H9 (cell line): ENCODE data around the gene SPECC1L. TPM values are rescaled to one million over a fixed set of nuclear protein-coding genes. Genes with fewer than 3 reads are reported as not detected.
A peak's percentile ranks its signal among the peaks of the same experiment; 100 is the strongest.

Experiments
- DNase-seq: peaks from one replicate; pipeline ENCODE4 v3.0.0-alpha.2; 2017
- H2AFZ ChIP-seq: one replicate; pipeline ENCODE4 v1.6.1; 2013; ENCODE audit warnings: mild to moderate bottlenecking, low read length, control low read depth, moderate library complexity
- H2AK5ac ChIP-seq: 2 replicates; pipeline ENCODE4 v1.6.1; 2013; ENCODE audit warnings: low read length, control low read depth, mixed read lengths; ENCODE audit not compliant: insufficient read length
- H2BK120ac ChIP-seq: one replicate; pipeline ENCODE4 v1.6.1; 2013; ENCODE audit warnings: low read depth, mild to moderate bottlenecking, low read length, control low read depth, inconsistent platforms; ENCODE audit not compliant: poor library complexity, severe bottlenecking
- H2BK12ac ChIP-seq: 2 replicates; pipeline ENCODE4 v1.6.1; 2013; ENCODE audit warnings: low read length, control low read depth, mixed read lengths, low read depth; ENCODE audit not compliant: insufficient read length
- H2BK15ac ChIP-seq: 2 replicates; pipeline ENCODE4 v1.6.1; 2013; ENCODE audit warnings: low read depth, low read length, control low read depth
- H2BK20ac ChIP-seq: one replicate; pipeline ENCODE4 v1.6.1; 2013; ENCODE audit warnings: low read depth, mild to moderate bottlenecking, low read length, control low read depth, inconsistent platforms; ENCODE audit not compliant: poor library complexity, severe bottlenecking
- H2BK5ac ChIP-seq: 2 replicates; pipeline ENCODE4 v1.6.1; 2013; ENCODE audit warnings: low read length, control low read depth, mixed read lengths; ENCODE audit not compliant: insufficient read length
- H3K14ac ChIP-seq: 2 replicates; pipeline ENCODE4 v1.6.1; 2013; ENCODE audit warnings: low read length, control low read depth; ENCODE audit not compliant: insufficient read depth
- H3K18ac ChIP-seq: 2 replicates; pipeline ENCODE4 v1.6.1; 2013; ENCODE audit warnings: low read depth, mild to moderate bottlenecking, mixed read lengths, low read length, control low read depth; ENCODE audit not compliant: insufficient read length
- H3K23ac ChIP-seq: 2 replicates; pipeline ENCODE4 v1.6.1; 2013; ENCODE audit warnings: low read length, control low read depth, mixed read lengths, low read depth; ENCODE audit not compliant: insufficient read length
- H3K23me2 ChIP-seq: 2 replicates; pipeline ENCODE4 v1.6.1; 2013; ENCODE audit warnings: low read depth, mild to moderate bottlenecking, mixed read lengths, low read length, control low read depth; ENCODE audit not compliant: insufficient read length, poor library complexity, severe bottlenecking
- H3K27ac ChIP-seq: 2 replicates; pipeline ENCODE4 v1.5.1; 2013; ENCODE audit warnings: low read length, control low read depth, mixed read lengths, low read depth; ENCODE audit not compliant: insufficient read length
- H3K27me3 ChIP-seq: 2 replicates; pipeline ENCODE4 v1.6.1; 2013; ENCODE audit warnings: low read length, control low read depth, inconsistent platforms; ENCODE audit not compliant: insufficient read depth
- H3K4ac ChIP-seq: 2 replicates; pipeline ENCODE4 v1.6.1; 2013; ENCODE audit warnings: low read depth, mild to moderate bottlenecking, control low read depth, inconsistent platforms, low read length, moderate library complexity
- H3K4me1 ChIP-seq: 2 replicates; pipeline ENCODE4 v1.6.1; 2013; ENCODE audit warnings: low read length, control low read depth, inconsistent platforms; ENCODE audit not compliant: insufficient read depth
- H3K4me2 ChIP-seq: 2 replicates; pipeline ENCODE4 v1.6.1; 2013; ENCODE audit warnings: low read length, control low read depth, mixed read lengths; ENCODE audit not compliant: insufficient read length, insufficient read depth
- H3K56ac ChIP-seq: 2 replicates; pipeline ENCODE4 v1.6.1; 2013; ENCODE audit warnings: low read depth, mild to moderate bottlenecking, mixed read lengths, low read length, control low read depth; ENCODE audit not compliant: insufficient read length
- H3K79me1 ChIP-seq: 2 replicates; pipeline ENCODE4 v1.6.1; 2013; ENCODE audit warnings: low read depth, mild to moderate bottlenecking, moderate library complexity, low read length, control low read depth, inconsistent platforms; ENCODE audit not compliant: insufficient read depth, poor library complexity, severe bottlenecking
- H3K79me2 ChIP-seq: 2 replicates; pipeline ENCODE4 v1.6.1; 2013; ENCODE audit warnings: low read length, control low read depth, inconsistent platforms; ENCODE audit not compliant: insufficient read depth
- H3K9ac ChIP-seq: 2 replicates; pipeline ENCODE4 v1.6.1; 2013; ENCODE audit warnings: low read length, control low read depth, mixed read lengths; ENCODE audit not compliant: insufficient read length; ENCODE audit errors: extremely low read depth
- H3K9me3 ChIP-seq: one replicate; pipeline ENCODE4 v1.6.1; 2013; ENCODE audit warnings: low read depth, low read length, inconsistent platforms; ENCODE audit not compliant: control insufficient read depth
- H3T11ph ChIP-seq: one replicate; pipeline ENCODE4 v1.6.1; 2013; ENCODE audit warnings: mild to moderate bottlenecking, low read length, control low read depth, inconsistent platforms
- H4K20me1 ChIP-seq: one replicate; pipeline ENCODE4 v1.6.1; 2013; ENCODE audit not compliant: control insufficient read depth, insufficient read length, insufficient read depth
- H4K5ac ChIP-seq: 2 replicates; pipeline ENCODE4 v1.6.1; 2013; ENCODE audit warnings: low read depth, mild to moderate bottlenecking, mixed read lengths, low read length, control low read depth; ENCODE audit not compliant: insufficient read length
- H4K8ac ChIP-seq: replicated peaks from 2 replicates; pipeline ENCODE4 v1.6.1; 2013; ENCODE audit warnings: low read length, control low read depth, mixed read lengths, low read depth; ENCODE audit not compliant: insufficient read length
- H4K91ac ChIP-seq: 2 replicates; pipeline ENCODE4 v1.6.1; 2013; ENCODE audit warnings: low read depth, mild to moderate bottlenecking, moderate library complexity, mixed read lengths, low read length, control low read depth; ENCODE audit not compliant: insufficient read length
- H3K27ac Mint-ChIP-seq, 3 experiments: 2 replicates in 2 of 3; 3 replicates in 1 of 3; pipeline ENCODE4 v1.8.0; 2020 to 2021; ENCODE audit warnings: mixed read lengths in 3 of 3, mild to moderate bottlenecking in 1 of 3, moderate library complexity in 1 of 3
- H3K27me3 Mint-ChIP-seq: 2 replicates; pipeline ENCODE4 v1.8.0; 2021; ENCODE audit warnings: low read depth, mild to moderate bottlenecking, moderate library complexity, mixed read lengths
- H3K36me3 Mint-ChIP-seq, 3 experiments: 2 replicates in 2 of 3; 3 replicates in 1 of 3; pipeline ENCODE4 v1.8.0; 2020 to 2021; ENCODE audit warnings: low read depth in 3 of 3, mixed read lengths in 3 of 3; ENCODE audit not compliant: insufficient read depth in 1 of 3
- H3K4me1 Mint-ChIP-seq, 2 experiments: 2 replicates each; pipeline ENCODE4 v1.8.0; 2020; ENCODE audit warnings: mixed read lengths in 2 of 2
- H3K4me3 Mint-ChIP-seq, 2 experiments: 2 replicates in 1 of 2; 3 replicates in 1 of 2; pipeline ENCODE4 v1.8.0; 2020 to 2021; ENCODE audit warnings: mild to moderate bottlenecking in 2 of 2, mixed read lengths in 2 of 2, moderate library complexity in 1 of 2
- H3K9me3 Mint-ChIP-seq, 2 experiments: 2 replicates in 1 of 2; 3 replicates in 1 of 2; pipeline ENCODE4 v1.8.0; 2020; ENCODE audit warnings: mild to moderate bottlenecking in 2 of 2, mixed read lengths in 2 of 2, moderate library complexity in 1 of 2
- CTCF ChIP-seq: fragments of 200-600 bp; sonication (generic); conservative IDR thresholded peaks from 3 replicates; pipeline ENCODE4 v1.8.0; 2021; ENCODE audit warnings: antibody characterized with exemption, mild to moderate bottlenecking
- WGBS: extraction: QIAGEN DNeasy Blood & Tissue Kit; methylation state at CpG from one replicate; pipeline ENCODE4 v1.1.7; 2013; ENCODE audit warnings: missing lambda C conversion rate, low lambda C conversion rate, mixed read lengths; ENCODE audit not compliant: insufficient read length; ENCODE audit errors: extremely low coverage; 5-methylcytosine and 5-hydroxymethylcytosine counted together
- total RNA-seq: library from RNA; stranded (reverse); gene quantifications from 2 replicates; pipeline ENCODE4 v1.2.1, GENCODE V29; 2021

Gene SPECC1L
- total RNA-seq, 1 experiment from 2014 or later = 57.1 TPM

- H3T11ph ChIP-seq = no peak overlapping the region
- H3K23me2 ChIP-seq = no peaks in the 10 kb centered on the region
- no peaks in the 10 kb centered on the region for H3K79me1 ChIP-seq
- TF ChIP-seq CTCF = no peak
- H2BK12ac ChIP-seq = no peak overlapping the region
- no peak overlapping the region for H2BK120ac ChIP-seq
- Mint-ChIP-seq H3K27me3 (no peaks in the 10 kb centered on the region), H3K27ac (peak overlapping the region; percentile 8 to 76 (median 46); a peak in 4 of 7 replicates), H3K4me1 (no peaks in the 10 kb centered on the region), H3K36me3 (peaks cover 14 to 50% (median 42%) of the 10 kb centered on the region in 3 experiments; a peak in 6 of 7 replicates), H3K4me3 (no peak overlapping the region), H3K9me3 (no peaks in the 10 kb centered on the region)
- no peak overlapping the region for H4K8ac ChIP-seq
- DNase-seq = no peak
- H3K23ac ChIP-seq = peak overlapping the region; percentile 15
- no peak overlapping the region for H3K18ac ChIP-seq
- no CpG with 5 or more reads among the region's 4 CpGs for WGBS
- H3K79me2 ChIP-seq = no peaks in the 10 kb centered on the region
- H3K4me2 ChIP-seq = no peak overlapping the region
- H2AFZ ChIP-seq = no peak overlapping the region
- no peaks in the 10 kb centered on the region for H3K9me3 ChIP-seq
- no peak overlapping the region for H4K91ac ChIP-seq
- H3K27ac ChIP-seq = no peak overlapping the region
- H2BK15ac ChIP-seq = 0 out of 2 replicates have a peak overlapping the region, but pooled peaks have one; percentile 37
- H3K14ac ChIP-seq = no peak overlapping the region
- no peak overlapping the region for H3K9ac ChIP-seq
- H2BK20ac ChIP-seq = no peak overlapping the region
- H4K20me1 ChIP-seq = no peaks in the 10 kb centered on the region
- no peaks in the 10 kb centered on the region for H3K4me1 ChIP-seq
- no peak overlapping the region for H2BK5ac ChIP-seq
- H4K5ac ChIP-seq = no peak overlapping the region
- no peak overlapping the region for H3K4ac ChIP-seq
- no peaks in the 10 kb centered on the region for H3K27me3 ChIP-seq
- H2AK5ac ChIP-seq = no peak overlapping the region
- no peak overlapping the region for H3K56ac ChIP-seq
Observed at GRCh38 chr22:24361976-24362646, 91.5 kb downstream of the SPECC1L start.
